GM23338 (cell line): Measurements from ENCODE around the gene IGF1. TPM values are rescaled to one million over a fixed set of nuclear protein-coding genes. Genes with fewer than 3 reads are reported as not detected.
"Not testable (repeated sequence)": the region's sequence is repeated elsewhere in the genome, so short reads cannot be mapped to it uniquely, and the experiment has no call there.

Experiments used
- ATAC-seq: fragments of 200-7000 bp; cut with Tn5 transposase; 3 replicates; pipeline ENCODE4 v1.9.1; 2020
- DNase-seq: peaks from one replicate; pipeline ENCODE4 v3.0.0-alpha.2; 2015; ENCODE audit warnings: low spot score
- H2AFZ ChIP-seq: fragments of 200-600 bp; sonication (generic); 2 replicates; pipeline ENCODE4 v1.8.0; 2016; ENCODE audit warnings: antibody characterized with exemption, mild to moderate bottlenecking, moderate library complexity
- H3F3A ChIP-seq: fragments of 200-600 bp; sonication (generic); replicated peaks from 2 replicates; pipeline ENCODE4 v1.8.0; 2017; ENCODE audit warnings: antibody characterized with exemption, mixed run types, low read depth
- H3K27ac ChIP-seq: fragments of 200-600 bp; sonication (generic); 2 replicates; pipeline ENCODE4 v1.6.1; 2016; ENCODE audit warnings: low read depth
- H3K27me3 ChIP-seq: fragments of 200-600 bp; sonication (generic); 2 replicates; pipeline ENCODE4 v1.8.0; 2016; ENCODE audit warnings: mild to moderate bottlenecking, mixed run types, moderate library complexity; ENCODE audit not compliant: insufficient read depth
- H3K36me3 ChIP-seq: fragments of 200-600 bp; sonication (generic); 2 replicates; pipeline ENCODE4 v1.8.0; 2016; ENCODE audit warnings: mild to moderate bottlenecking; ENCODE audit not compliant: insufficient read depth
- H3K4me1 ChIP-seq: fragments of 200-600 bp; sonication (generic); 2 replicates; pipeline ENCODE4 v1.8.0; 2016; ENCODE audit warnings: mild to moderate bottlenecking, moderate library complexity; ENCODE audit not compliant: insufficient read depth
- H3K4me2 ChIP-seq: fragments of 200-600 bp; sonication (generic); 2 replicates; pipeline ENCODE4 v1.7.1; 2017; ENCODE audit warnings: mixed run types
- H3K4me3 ChIP-seq: fragments of 200-600 bp; sonication (generic); 2 replicates; pipeline ENCODE4 v1.6.1; 2016; ENCODE audit warnings: mixed run types
- H3K79me2 ChIP-seq: fragments of 200-600 bp; sonication (generic); replicated peaks from 2 replicates; pipeline ENCODE4 v1.8.0; 2017; ENCODE audit warnings: mild to moderate bottlenecking; ENCODE audit not compliant: insufficient read depth
- H3K9me2 ChIP-seq: fragments of 200-600 bp; sonication (generic); 2 replicates; pipeline ENCODE4 v1.8.0; 2017; ENCODE audit not compliant: insufficient read depth
- H4K20me1 ChIP-seq: fragments of 200-600 bp; sonication (generic); replicated peaks from 2 replicates; pipeline ENCODE4 v1.8.0; 2017; ENCODE audit warnings: mild to moderate bottlenecking; ENCODE audit not compliant: insufficient read depth
- H3K27ac Mint-ChIP-seq: 2 replicates; pipeline ENCODE4 v1.8.0; 2020; ENCODE audit warnings: inconsistent platforms, mild to moderate bottlenecking, moderate library complexity, mixed read lengths
- H3K27me3 Mint-ChIP-seq: 3 replicates; pipeline ENCODE4 v1.8.0; 2022; ENCODE audit warnings: low read depth, mild to moderate bottlenecking, moderate library complexity, mixed read lengths, inconsistent platforms; ENCODE audit not compliant: insufficient read depth, poor library complexity
- H3K36me3 Mint-ChIP-seq: 3 replicates; pipeline ENCODE4 v1.8.0; 2021; ENCODE audit warnings: low read depth, mild to moderate bottlenecking, inconsistent platforms, moderate library complexity, mixed read lengths
- H3K4me1 Mint-ChIP-seq: 3 replicates; pipeline ENCODE4 v1.8.0; 2020; ENCODE audit warnings: mild to moderate bottlenecking, inconsistent platforms, mixed read lengths
- H3K4me3 Mint-ChIP-seq: 3 replicates; pipeline ENCODE4 v1.8.0; 2021; ENCODE audit warnings: moderate library complexity, mild to moderate bottlenecking, inconsistent platforms, mixed read lengths
- H3K9me3 Mint-ChIP-seq: 3 replicates; pipeline ENCODE4 v1.8.0; 2020; ENCODE audit warnings: moderate library complexity, mild to moderate bottlenecking, inconsistent platforms, mixed read lengths
- CREB1 ChIP-seq: fragments of 250-450 bp; sonication (Bioruptor Pico); IDR thresholded peaks from 2 replicates; pipeline ENCODE4 v1.5.0; 2020; ENCODE audit warnings: low read depth, mild to moderate bottlenecking, moderate library complexity
- EZH2 ChIP-seq: fragments of 200-600 bp; sonication (generic); IDR thresholded peaks from one replicate; pipeline ENCODE4 v1.8.0; 2017; ENCODE audit warnings: antibody characterized with exemption, mild to moderate bottlenecking, low read depth; ENCODE audit not compliant: unreplicated experiment
- EZH2phosphoT487 ChIP-seq: fragments of 200-600 bp; sonication (generic); IDR thresholded peaks from one replicate; pipeline ENCODE4 v1.8.1; 2018; ENCODE audit warnings: antibody characterized with exemption; ENCODE audit not compliant: unreplicated experiment
- JUNB ChIP-seq: IDR thresholded peaks from one replicate; pipeline ENCODE4 v1.6.1; 2016; ENCODE audit warnings: antibody characterized with exemption; ENCODE audit not compliant: unreplicated experiment
- NANOG ChIP-seq: IDR thresholded peaks from 2 replicates; pipeline ENCODE4 v1.6.1; 2016; ENCODE audit warnings: antibody characterized with exemption, borderline replicate concordance
- POLR2AphosphoS5 ChIP-seq: IDR thresholded peaks from 2 replicates; pipeline ENCODE4 v1.6.1; 2016; ENCODE audit warnings: antibody characterized with exemption, low read depth
- STAT1 ChIP-seq: IDR thresholded peaks from one replicate; pipeline ENCODE4 v1.6.1; 2016; ENCODE audit warnings: antibody characterized with exemption; ENCODE audit not compliant: unreplicated experiment
- ZNF114 ChIP-seq: fragments of 250-450 bp; sonication (Bioruptor Pico); IDR thresholded peaks from 2 replicates; pipeline ENCODE4 v1.5.0; 2020; ENCODE audit warnings: mild to moderate bottlenecking, moderate library complexity
- ZNF462 ChIP-seq: fragments of 250-450 bp; sonication (Bioruptor Pico); IDR thresholded peaks from 2 replicates; pipeline ENCODE4 v1.5.0; 2020; ENCODE audit warnings: mild to moderate bottlenecking, moderate library complexity
- polyA plus RNA-seq: library from polyadenylated mRNA; unstranded; fragments of >200 nt; fragmentation: Nextera tagmentation; extraction: Ambion mirVana; gene quantifications from 2 replicates; pipeline ENCODE4 v1.2.1, GENCODE V29; 2016
- total RNA-seq: library from RNA; depleted of rRNA; stranded (reverse); fragments of >200 nt; shearing (Covaris generic); gene quantifications from 2 replicates; pipeline ENCODE4 v1.2.3, GENCODE V29; 2014
- TF ChIP-seq, protein P1 (sequence below): IDR thresholded peaks from 2 replicates; pipeline ENCODE4 v1.6.1; 2016; ENCODE audit warnings: antibody characterized with exemption
- TF ChIP-seq, protein P2 (sequence below): IDR thresholded peaks from one replicate; pipeline ENCODE4 v1.6.1; 2018; ENCODE audit warnings: antibody characterized with exemption; ENCODE audit not compliant: unreplicated experiment

The IGF1 gene
- total and polyA plus RNA-seq, 2 experiments from 2014 or later = 0.29 TPM; not detected in 1

- H3K27ac Mint-ChIP-seq, H4K20me1 ChIP-seq, ATAC-seq, H3F3A ChIP-seq, H3K27ac ChIP-seq, H3K9me2 ChIP-seq, H3K79me2 ChIP-seq, H3K36me3 ChIP-seq, H3K27me3 ChIP-seq, H3K4me1 ChIP-seq, H3K4me1 Mint-ChIP-seq, H3K4me3 Mint-ChIP-seq, H3K4me3 ChIP-seq, H3K27me3 Mint-ChIP-seq, DNase-seq, H2AFZ ChIP-seq, H3K4me2 ChIP-seq: not testable (repeated sequence)
- Mint-ChIP-seq H3K9me3 (peaks cover 38% of the 10 kb centered on the region), H3K36me3 (peaks cover 13% of the 10 kb centered on the region; the same call in 2 of the 3 replicates)
These were observed 126.1 kb downstream of the IGF1 start for GRCh38 chr12:102354281-102354680.

DNA sequence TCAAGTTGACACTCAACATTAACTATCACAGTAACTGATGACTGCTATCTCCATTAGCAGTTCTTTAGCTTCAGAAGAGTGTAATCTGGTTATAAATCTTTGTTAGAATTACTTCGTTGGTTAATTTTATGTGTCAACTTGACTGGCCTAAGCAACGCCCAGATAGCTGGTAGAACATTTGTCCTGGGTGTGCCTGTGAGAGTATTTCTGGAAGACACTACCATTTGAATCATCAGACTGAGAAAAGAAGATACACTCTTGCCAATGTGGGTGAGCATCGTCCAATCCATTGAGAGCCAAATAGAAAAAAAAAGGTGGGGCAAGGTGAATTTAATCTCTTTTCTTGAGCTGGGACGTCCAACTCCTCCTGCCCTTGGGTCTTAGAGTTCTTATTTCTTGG lies 129.0 kb downstream of the IGF1 start:
- Histone ChIP-seq H3K4me2 (no peak overlapping the region), H4K20me1 (no peaks in the 10 kb centered on the region), H3K4me1 (no peaks in the 10 kb centered on the region), H3K36me3 (no peaks in the 10 kb centered on the region), H3K79me2 (no peaks in the 10 kb centered on the region), H3K27me3 (no peaks in the 10 kb centered on the region), H3K4me3 (no peak overlapping the region), H2AFZ (no peak overlapping the region), H3F3A (no peaks in the 10 kb centered on the region), H3K27ac (no peak overlapping the region), H3K9me2 (no peaks in the 10 kb centered on the region)
- Mint-ChIP-seq H3K27me3 (no peaks in the 10 kb centered on the region), H3K4me3 (no peak overlapping the region), H3K9me3 (peaks cover 38% of the 10 kb centered on the region), H3K27ac (no peak overlapping the region), H3K4me1 (no peaks in the 10 kb centered on the region), H3K36me3 (peaks cover 13% of the 10 kb centered on the region; the same call in 2 of the 3 replicates)
- DNase-seq = no peak
- no peak for ATAC-seq
- TF ChIP-seq JUNB = no peak
- no peak for TF ChIP-seq ZNF114 (CRISPR knock-in tag)
- TF ChIP-seq EZH2phosphoT487 = no peak
- TF ChIP-seq, protein P1, sequence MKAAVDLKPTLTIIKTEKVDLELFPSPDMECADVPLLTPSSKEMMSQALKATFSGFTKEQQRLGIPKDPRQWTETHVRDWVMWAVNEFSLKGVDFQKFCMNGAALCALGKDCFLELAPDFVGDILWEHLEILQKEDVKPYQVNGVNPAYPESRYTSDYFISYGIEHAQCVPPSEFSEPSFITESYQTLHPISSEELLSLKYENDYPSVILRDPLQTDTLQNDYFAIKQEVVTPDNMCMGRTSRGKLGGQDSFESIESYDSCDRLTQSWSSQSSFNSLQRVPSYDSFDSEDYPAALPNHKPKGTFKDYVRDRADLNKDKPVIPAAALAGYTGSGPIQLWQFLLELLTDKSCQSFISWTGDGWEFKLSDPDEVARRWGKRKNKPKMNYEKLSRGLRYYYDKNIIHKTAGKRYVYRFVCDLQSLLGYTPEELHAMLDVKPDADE = no peak
- TF ChIP-seq, protein P2, sequence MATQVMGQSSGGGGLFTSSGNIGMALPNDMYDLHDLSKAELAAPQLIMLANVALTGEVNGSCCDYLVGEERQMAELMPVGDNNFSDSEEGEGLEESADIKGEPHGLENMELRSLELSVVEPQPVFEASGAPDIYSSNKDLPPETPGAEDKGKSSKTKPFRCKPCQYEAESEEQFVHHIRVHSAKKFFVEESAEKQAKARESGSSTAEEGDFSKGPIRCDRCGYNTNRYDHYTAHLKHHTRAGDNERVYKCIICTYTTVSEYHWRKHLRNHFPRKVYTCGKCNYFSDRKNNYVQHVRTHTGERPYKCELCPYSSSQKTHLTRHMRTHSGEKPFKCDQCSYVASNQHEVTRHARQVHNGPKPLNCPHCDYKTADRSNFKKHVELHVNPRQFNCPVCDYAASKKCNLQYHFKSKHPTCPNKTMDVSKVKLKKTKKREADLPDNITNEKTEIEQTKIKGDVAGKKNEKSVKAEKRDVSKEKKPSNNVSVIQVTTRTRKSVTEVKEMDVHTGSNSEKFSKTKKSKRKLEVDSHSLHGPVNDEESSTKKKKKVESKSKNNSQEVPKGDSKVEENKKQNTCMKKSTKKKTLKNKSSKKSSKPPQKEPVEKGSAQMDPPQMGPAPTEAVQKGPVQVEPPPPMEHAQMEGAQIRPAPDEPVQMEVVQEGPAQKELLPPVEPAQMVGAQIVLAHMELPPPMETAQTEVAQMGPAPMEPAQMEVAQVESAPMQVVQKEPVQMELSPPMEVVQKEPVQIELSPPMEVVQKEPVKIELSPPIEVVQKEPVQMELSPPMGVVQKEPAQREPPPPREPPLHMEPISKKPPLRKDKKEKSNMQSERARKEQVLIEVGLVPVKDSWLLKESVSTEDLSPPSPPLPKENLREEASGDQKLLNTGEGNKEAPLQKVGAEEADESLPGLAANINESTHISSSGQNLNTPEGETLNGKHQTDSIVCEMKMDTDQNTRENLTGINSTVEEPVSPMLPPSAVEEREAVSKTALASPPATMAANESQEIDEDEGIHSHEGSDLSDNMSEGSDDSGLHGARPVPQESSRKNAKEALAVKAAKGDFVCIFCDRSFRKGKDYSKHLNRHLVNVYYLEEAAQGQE = no peak
- no peak for TF ChIP-seq ZNF462 (CRISPR knock-in tag)
- TF ChIP-seq POLR2AphosphoS5 = no peak
- TF ChIP-seq STAT1 = no peak
- no peak for TF ChIP-seq NANOG
- no peak for TF ChIP-seq EZH2
- TF ChIP-seq CREB1 (CRISPR knock-in tag) = no peak
